K562 (cell line): ENCODE data around the gene PGM2L1. TPM values are rescaled to one million over a fixed set of nuclear protein-coding genes. Genes with fewer than 3 reads are reported as not detected.

Source experiments
- ATAC-seq: fragments of 200-7000 bp; cut with Tn5 transposase; 3 replicates; pipeline ENCODE4 v1.9.1; 2020; ENCODE audit warnings: moderate library complexity
- BruUV-seq: library from RNA; stranded (reverse); fragments of 400-500 nt; replicated peaks from 2 replicates; lab custom pipeline; 2021; lab: Mats Ljungman, UMichigan
- CTCF ChIA-PET: fragments of 300-600 bp; formaldehyde crosslinking; extraction: SDS; loops from one replicate; lab custom pipeline; 2021; ENCODE audit warnings: low intra/inter-chr PET ratio; lab: Yijun Ruan, JAX
- POLR2A ChIA-PET: fragments of 300-600, 350-650 bp; sonication (Branson Sonifier 250); formaldehyde crosslinking; extraction: SDS; loops from one replicate; lab custom pipeline; 2021; ENCODE audit warnings: antibody characterized with exemption, inconsistent platforms; lab: Yijun Ruan, JAX
- DNase-seq, 4 experiments: peaks; one replicate each; pipeline versions ENCODE4 v3.0.0 to v3.0.0-alpha.2; 2011 to 2018; ENCODE audit warnings: low spot score in 3 of 4, mixed read lengths in 3 of 4; ENCODE audit errors: extremely low read depth in 1 of 4
- FAIRE-seq: peaks from 2 replicates; lab custom pipeline; 2011; peaks lifted over from hg19 to GRCh38; lab: Jason Lieb, UNC
- H2AFZ ChIP-seq: 2 replicates; pipeline ENCODE4 v1.6.0; 2011; ENCODE audit warnings: low read depth, low read length, control low read depth, inconsistent platforms
- H3K27ac ChIP-seq: fragments of 200-600 bp; 3 replicates; pipeline ENCODE4 v1.8.0; 2011; ENCODE audit warnings: low read depth, mild to moderate bottlenecking, control low read depth, inconsistent platforms, low read length, moderate library complexity, mixed read lengths; ENCODE audit errors: extremely low read depth
- H3K27me3 ChIP-seq, 2 experiments: fragments of 300-600 bp in 1 of 2; 2 replicates in 1 of 2; 3 replicates in 1 of 2; pipeline versions ENCODE4 v1.6.0 to v1.8.0; 2011; ENCODE audit warnings: inconsistent platforms in 2 of 2, low read length in 2 of 2, mild to moderate bottlenecking in 1 of 2, mixed read lengths in 1 of 2, moderate library complexity in 1 of 2; ENCODE audit not compliant: control insufficient read depth in 2 of 2, insufficient read depth in 2 of 2
- H3K36me3 ChIP-seq: fragments of 300-600 bp; 3 replicates; pipeline ENCODE4 v1.8.0; 2011; ENCODE audit warnings: mild to moderate bottlenecking, low read length, inconsistent platforms; ENCODE audit not compliant: control insufficient read depth, insufficient read depth
- H3K4me1 ChIP-seq, 2 experiments: fragments of 200-600 bp in 1 of 2; replicated peaks in 1 of 2; 2 replicates in 1 of 2; 3 replicates in 1 of 2; pipeline versions ENCODE4 v1.5.1 to v1.8.0; 2011; ENCODE audit warnings: inconsistent platforms in 2 of 2, low read length in 2 of 2, mild to moderate bottlenecking in 1 of 2, mixed read lengths in 1 of 2, moderate library complexity in 1 of 2; ENCODE audit not compliant: control insufficient read depth in 2 of 2, insufficient read depth in 2 of 2
- H3K4me2 ChIP-seq: 2 replicates; pipeline ENCODE4 v1.6.1; 2011; ENCODE audit warnings: low read length, control low read depth, inconsistent platforms, mixed read lengths; ENCODE audit not compliant: insufficient read depth
- H3K4me3 ChIP-seq: fragments of 200-600 bp; sonication (generic), shearing (Covaris generic); 2 replicates; pipeline ENCODE4 v1.5.1; 2016; ENCODE audit warnings: control low read depth, inconsistent platforms
- H3K79me2 ChIP-seq: fragments of 200-600 bp; 3 replicates; pipeline ENCODE4 v1.8.0; 2011; ENCODE audit warnings: low read length, inconsistent platforms; ENCODE audit not compliant: control insufficient read depth, insufficient read depth
- H3K9ac ChIP-seq, 2 experiments: 2 replicates each; pipeline versions ENCODE4 v1.6.0 to v1.6.1; 2011; ENCODE audit warnings: low read depth in 2 of 2, low read length in 2 of 2, control low read depth in 1 of 2, inconsistent platforms in 1 of 2, mild to moderate bottlenecking in 1 of 2, mixed read lengths in 1 of 2; ENCODE audit not compliant: insufficient read depth in 1 of 2
- H3K9me1 ChIP-seq: one replicate; pipeline ENCODE4 v1.6.0; 2011; ENCODE audit warnings: inconsistent platforms, mild to moderate bottlenecking, low read length, moderate library complexity; ENCODE audit not compliant: control insufficient read depth, insufficient read depth
- H3K9me3 ChIP-seq: replicated peaks from 2 replicates; pipeline ENCODE4 v1.5.1; 2011; ENCODE audit warnings: low read depth, low read length, inconsistent platforms; ENCODE audit not compliant: control insufficient read depth, insufficient read depth
- H4K20me1 ChIP-seq: replicated peaks from 2 replicates; pipeline ENCODE4 v1.6.1; 2011; ENCODE audit warnings: low read length, inconsistent platforms, mixed read lengths; ENCODE audit not compliant: control insufficient read depth, insufficient read depth
- ARID1B ChIP-seq: fragments of 450-650 bp; IDR thresholded peaks from 2 replicates; pipeline ENCODE4 v1.6.1; 2016; ENCODE audit warnings: antibody characterized with exemption, mild to moderate bottlenecking, inconsistent platforms
- CBFA2T3 ChIP-seq: fragments of 450-650 bp; IDR thresholded peaks from 2 replicates; pipeline ENCODE4 v1.6.1; 2017
- CEBPG ChIP-seq, 3 experiments: fragments of 200-800 bp in 1 of 3; sonication (Bioruptor generic) in 1 of 3; sonication (generic) in 1 of 3; formaldehyde crosslinking in 1 of 3; IDR thresholded peaks in 2 of 3; conservative IDR thresholded peaks in 1 of 3; 2 replicates each; pipeline versions ENCODE4 v1.6.1 to v1.8.0; 2016 to 2022; ENCODE audit warnings: missing compliant biosample characterization in 2 of 3, missing genetic modification characterization in 2 of 3, mild to moderate bottlenecking in 1 of 3, missing genetic modification reagents in 1 of 3
- EP300 ChIP-seq: IDR thresholded peaks from 2 replicates; pipeline ENCODE4 v1.6.1; 2012; ENCODE audit warnings: low read length, improper control_type of control experiment
- FOSL1 ChIP-seq: fragments of 200-800 bp; sonication (Bioruptor generic); conservative IDR thresholded peaks from 2 replicates; pipeline ENCODE4 v1.6.1; 2016; ENCODE audit warnings: missing genetic modification characterization, missing compliant biosample characterization
- MYBL2 ChIP-seq, 2 experiments: fragments of 450-650 bp in 1 of 2; sonication (generic) in 1 of 2; formaldehyde crosslinking in 1 of 2; IDR thresholded peaks; 2 replicates each; pipeline versions ENCODE4 v1.6.1 to v1.8.1; 2017 to 2022; ENCODE audit warnings: borderline replicate concordance in 1 of 2, inconsistent platforms in 1 of 2, low read depth in 1 of 2, mild to moderate bottlenecking in 1 of 2, missing genetic modification reagents in 1 of 2, moderate library complexity in 1 of 2
- SMAD4 ChIP-seq: fragments of 250-450 bp; sonication (Bioruptor Pico); conservative IDR thresholded peaks from 2 replicates; pipeline ENCODE4 v1.8.0; 2021; ENCODE audit warnings: inconsistent platforms, mild to moderate bottlenecking, moderate library complexity
- TAL1 ChIP-seq: fragments of 450-650 bp; IDR thresholded peaks from 2 replicates; pipeline ENCODE4 v1.6.1; 2016; ENCODE audit warnings: mild to moderate bottlenecking
- TCF3 ChIP-seq: sonication (generic); formaldehyde crosslinking; IDR thresholded peaks from 2 replicates; pipeline ENCODE4 v1.4.0; 2020; ENCODE audit warnings: mild to moderate bottlenecking, missing genetic modification reagents
- TEAD4 ChIP-seq, 2 experiments: sonication (generic) in 1 of 2; formaldehyde crosslinking in 1 of 2; IDR thresholded peaks; 2 replicates each; pipeline versions ENCODE4 v1.6.1 to v1.8.0; 2012 to 2022; ENCODE audit warnings: borderline replicate concordance in 1 of 2, inconsistent platforms in 1 of 2, low read length in 1 of 2, mild to moderate bottlenecking in 1 of 2, missing genetic modification reagents in 1 of 2
- ZNF224 ChIP-seq: sonication (generic); formaldehyde crosslinking; IDR thresholded peaks from 2 replicates; pipeline ENCODE4 v1.8.0; 2022; ENCODE audit warnings: mild to moderate bottlenecking, missing genetic modification reagents
- ZNF512 ChIP-seq: IDR thresholded peaks from 2 replicates; pipeline ENCODE4 v1.6.1; 2016; ENCODE audit warnings: missing genetic modification characterization, missing compliant biosample characterization
- in situ Hi-C: fragments of 300-500 bp; cut with MboI; formaldehyde crosslinking; loops from 4 replicates; pipeline ENCODE4 v1.15.0; 2018; ENCODE audit warnings: inconsistent platforms, mixed read lengths
- intact Hi-C: fragments of 100-400 bp; cut with micrococcal nuclease; formaldehyde crosslinking; loops from 2 replicates; pipeline ENCODE4 v1.14.2; 2022
- polyA plus RNA-seq, 8 experiments: library from polyadenylated mRNA; depleted of rRNA in 4 of 8; stranded (reverse) in 5 of 8; unstranded in 3 of 8; fragments of >200 nt; fragmentation: Nextera tagmentation in 2 of 8; fragmentation: Illumina TruSeq in 1 of 8; extraction: Ambion mirVana in 2 of 8; extraction: Trizol in 1 of 8; gene quantifications; 2 replicates each; pipeline versions ENCODE4 v1.2.1 to v1.2.3, GENCODE V29; 2011 to 2014; ENCODE audit warnings: inconsistent platforms in 1 of 8, missing spikeins in 1 of 8
- total RNA-seq, 7 experiments: library from RNA; depleted of rRNA in 6 of 7; stranded (reverse); fragments of >200 nt in 6 of 7; fragmentation: Illumina TruSeq in 2 of 7; extraction: Trizol in 2 of 7; gene quantifications; 2 replicates each; pipeline versions ENCODE4 v1.2.1 to v1.2.3, GENCODE V29; 2011 to 2021; ENCODE audit warnings: low replicate concordance in 1 of 7

The PGM2L1 gene
- total and polyA plus RNA-seq, 9 of the 15 experiments (the other 6 are each of a cell fraction or from before 2014, with no cell fraction given) = 0.32 to 0.95 (median 0.63) TPM

DNA sequence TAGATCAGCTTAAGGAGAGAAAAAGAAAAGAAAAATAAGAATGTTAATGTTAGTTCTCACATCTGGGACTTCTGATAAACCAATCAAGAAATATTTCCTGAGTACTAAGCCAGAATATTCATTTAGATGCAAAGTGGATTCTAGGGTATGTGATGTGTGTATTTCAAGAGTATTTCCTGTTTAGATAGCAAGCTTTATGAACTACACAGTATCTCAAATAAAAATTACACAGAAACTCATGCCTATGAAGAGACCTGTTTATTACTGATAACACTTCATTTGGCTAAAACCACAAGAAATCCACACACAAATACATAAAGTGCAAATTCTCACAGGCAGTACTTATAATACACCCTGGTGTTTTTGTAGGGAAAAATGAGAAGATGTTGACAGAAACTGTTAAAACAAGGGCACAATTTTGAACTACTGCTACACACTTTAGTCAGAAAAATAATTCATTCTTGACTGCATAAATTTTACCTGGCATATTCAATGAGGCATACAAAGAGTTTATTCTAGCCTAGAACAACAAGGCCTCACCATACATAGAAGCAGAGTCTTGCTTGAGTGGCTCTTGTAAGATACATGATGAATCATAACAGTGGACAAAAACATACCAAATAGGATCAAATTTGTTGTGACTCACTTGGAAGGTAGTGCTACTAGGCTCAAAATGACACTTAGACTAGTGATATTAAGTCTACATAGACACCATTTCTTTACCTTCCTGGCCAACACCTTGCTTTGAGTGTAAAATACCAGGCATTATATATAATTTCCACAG, 68.0 kb downstream of the PGM2L1 start:
- FAIRE-seq = no peak

More for the DNA sequence above, 68.0 kb downstream of the PGM2L1 start:
- Histone ChIP-seq H2AFZ (peak overlapping the region; percentile 30; the same call in 1 of the 2 replicates), H3K27ac (no peak overlapping the region), H3K4me3 (no peak overlapping the region), H3K9me3 (no peaks in the 10 kb centered on the region), H3K4me1 (peaks cover 3 to 8% of the 10 kb centered on the region in 2 experiments; a peak in 3 of 5 replicates), H3K79me2 (no peaks in the 10 kb centered on the region), H3K27me3 (peaks cover 3 to 10% of the 10 kb centered on the region in 2 experiments; a peak in 2 of 5 replicates)
- no peak for ATAC-seq
- BruUV-seq = no TSS peak
- CTCF ChIA-PET = no interaction called here
- 0 out of 2 replicates have a peak, but pooled peaks have one; percentile 36 for TF ChIP-seq ARID1B
- TF ChIP-seq CEBPG (CRISPR knock-in tag; IDR thresholded peaks at IDR 0.05) = no peak
- no peak for TF ChIP-seq CEBPG (tag; conservative IDR thresholded peaks at IDR 0.05 in 1 of 2, IDR thresholded peaks at IDR 0.05 in 1 of 2)
- TF ChIP-seq ZNF512 = no peak
- TF ChIP-seq CBFA2T3 = peak; percentile 48
- TF ChIP-seq TEAD4 (IDR thresholded peaks at IDR 0.05; ENCODE audit: low read length) = peak; percentile 39; the same call in 1 of the 2 replicates
- no peak for TF ChIP-seq TEAD4 (CRISPR knock-in tag; IDR thresholded peaks at IDR 0.05; ENCODE audit: borderline replicate concordance)
- TF ChIP-seq TCF3 (CRISPR knock-in tag) = peak; percentile 29; the same call in 1 of the 2 replicates
- no peak for TF ChIP-seq MYBL2 (IDR thresholded peaks at IDR 0.05; ENCODE audit: low read depth)
- no peak for TF ChIP-seq MYBL2 (CRISPR knock-in tag; IDR thresholded peaks at IDR 0.05; ENCODE audit: borderline replicate concordance)
- peak; percentile 34; the same call in 1 of the 2 replicates for TF ChIP-seq TAL1
- TF ChIP-seq FOSL1 = peak; percentile 42
- no peak for TF ChIP-seq SMAD4 (CRISPR knock-in tag)
- no peak for TF ChIP-seq EP300
- no peak for TF ChIP-seq ZNF224 (CRISPR knock-in tag)
- TF ChIP-seq, all 486 proteins: peak for 6
- Histone ChIP-seq H3K36me3 (no peaks in the 10 kb centered on the region), H4K20me1 (no peaks in the 10 kb centered on the region), H3K4me2 (no peak overlapping the region), H3K9me1 (no peaks in the 10 kb centered on the region), H3K9ac (no peak overlapping the region)
- POLR2A ChIA-PET = interaction anchor here (0.8 to 1.2 kb wide), 2 partner anchors 9 to 119 kb away, joined by 3 to 4 read pairs; no protein-coding TSS in a partner anchor
- in situ Hi-C loops (no loop called here), intact Hi-C loops (no loop called here)
- no peak for DNase-seq
